IMR-90 (cell line): ENCODE results near the gene ANKHD1. TPM values are rescaled to one million over a fixed set of nuclear protein-coding genes. Genes with fewer than 3 reads are reported as not detected.

Source experiments
- ATAC-seq: fragments of 200-7000 bp; cut with Tn5 transposase; 2 replicates; pipeline ENCODE4 v1.9.1; 2020; ENCODE audit warnings: low read depth, mild to moderate bottlenecking, moderate library complexity
- BruUV-seq: library from RNA; stranded (reverse); fragments of 400-500 nt; replicated peaks from 2 replicates; lab custom pipeline; 2021; lab: Mats Ljungman, UMichigan
- CTCF ChIA-PET: fragments of 300-600 bp; formaldehyde crosslinking; extraction: SDS; loops from one replicate; lab custom pipeline; 2021; ENCODE audit warnings: antibody characterized with exemption; lab: Yijun Ruan, JAX
- POLR2A ChIA-PET: fragments of 300-600 bp; sonication (Branson Sonifier 250); formaldehyde crosslinking; loops from one replicate; lab custom pipeline; 2022; ENCODE audit warnings: antibody characterized with exemption; ENCODE audit not compliant: unreplicated experiment; lab: Charles Lee
- DNase-seq: peaks from one replicate; pipeline ENCODE4 v3.0.0; 2013
- H2AFZ ChIP-seq: replicated peaks from 2 replicates; pipeline ENCODE3; 2013; ENCODE audit warnings: low read length, mild to moderate bottlenecking; ENCODE audit not compliant: poor library complexity
- H2AK5ac ChIP-seq: 2 replicates; pipeline ENCODE4 v1.6.1; 2013; ENCODE audit warnings: low read depth, low read length, inconsistent platforms
- H2AK9ac ChIP-seq: replicated peaks from 2 replicates; pipeline ENCODE3; 2013; ENCODE audit warnings: mild to moderate bottlenecking, low read depth, low read length, moderate library complexity; ENCODE audit not compliant: poor library complexity
- H2BK120ac ChIP-seq: 2 replicates; pipeline ENCODE4 v1.6.1; 2013; ENCODE audit warnings: low read depth, low read length, inconsistent platforms
- H2BK15ac ChIP-seq: 3 replicates; pipeline ENCODE4 v1.6.1; 2013; ENCODE audit warnings: low read depth, low read length, inconsistent platforms
- H2BK20ac ChIP-seq: 2 replicates; pipeline ENCODE4 v1.6.1; 2013; ENCODE audit warnings: low read depth, mild to moderate bottlenecking, inconsistent platforms, low read length, moderate library complexity
- H2BK5ac ChIP-seq: 2 replicates; pipeline ENCODE4 v1.6.1; 2013; ENCODE audit warnings: mild to moderate bottlenecking, low read depth, low read length, inconsistent platforms; ENCODE audit not compliant: poor library complexity, severe bottlenecking
- H3K14ac ChIP-seq: replicated peaks from 2 replicates; pipeline ENCODE4 v1.6.1; 2013; ENCODE audit warnings: low read depth, low read length, inconsistent platforms
- H3K18ac ChIP-seq: 2 replicates; pipeline ENCODE4 v1.6.1; 2013; ENCODE audit warnings: low read depth, low read length, control low read depth
- H3K23ac ChIP-seq: 2 replicates; pipeline ENCODE4 v1.6.1; 2013; ENCODE audit warnings: low read depth, low read length, inconsistent platforms
- H3K27ac ChIP-seq: 2 replicates; pipeline ENCODE4 v1.5.1; 2013; ENCODE audit warnings: mild to moderate bottlenecking, control low read depth, low read length; ENCODE audit not compliant: insufficient read depth
- H3K27me3 ChIP-seq: 2 replicates; pipeline ENCODE4 v1.6.1; 2013; ENCODE audit warnings: low read length; ENCODE audit not compliant: control insufficient read depth, insufficient read depth
- H3K36me3 ChIP-seq: 2 replicates; pipeline ENCODE4 v1.6.1; 2013; ENCODE audit warnings: low read length, mixed read lengths; ENCODE audit not compliant: control insufficient read depth, insufficient read depth
- H3K4ac ChIP-seq: 2 replicates; pipeline ENCODE4 v1.6.1; 2013; ENCODE audit warnings: low read depth, low read length, inconsistent platforms
- H3K4me1 ChIP-seq: 2 replicates; pipeline ENCODE4 v1.6.1; 2013; ENCODE audit warnings: low read length, mixed read lengths; ENCODE audit not compliant: control insufficient read depth, insufficient read depth
- H3K4me2 ChIP-seq: 2 replicates; pipeline ENCODE4 v1.6.1; 2013; ENCODE audit warnings: low read depth, mild to moderate bottlenecking, control low read depth, low read length, moderate library complexity
- H3K4me3 ChIP-seq: 2 replicates; pipeline ENCODE4 v1.5.1; 2013; ENCODE audit warnings: low read depth, mild to moderate bottlenecking, control low read depth, low read length, moderate library complexity; ENCODE audit not compliant: insufficient read depth
- H3K56ac ChIP-seq: 2 replicates; pipeline ENCODE4 v1.6.1; 2013; ENCODE audit warnings: low read length, inconsistent platforms; ENCODE audit not compliant: insufficient read depth; ENCODE audit errors: extremely low read depth
- H3K79me1 ChIP-seq, 2 experiments: 2 replicates each; pipeline ENCODE4 v1.6.1; 2013; ENCODE audit warnings: low read length in 2 of 2, inconsistent platforms in 1 of 2, low read depth in 1 of 2
- H3K9ac ChIP-seq: 2 replicates; pipeline ENCODE4 v1.6.1; 2013; ENCODE audit warnings: low read depth, low read length, control low read depth
- H3K9me1 ChIP-seq: 2 replicates; pipeline ENCODE4 v1.6.1; 2013; ENCODE audit warnings: low read length, inconsistent platforms; ENCODE audit not compliant: insufficient read depth
- H3K9me3 ChIP-seq: 2 replicates; pipeline ENCODE4 v1.6.1; 2013; ENCODE audit warnings: low read length; ENCODE audit not compliant: control insufficient read depth, insufficient read depth
- H4K20me1 ChIP-seq: 2 replicates; pipeline ENCODE4 v1.6.1; 2013; ENCODE audit warnings: low read length, inconsistent platforms; ENCODE audit not compliant: insufficient read depth
- H4K5ac ChIP-seq: 2 replicates; pipeline ENCODE4 v1.6.1; 2013; ENCODE audit warnings: mild to moderate bottlenecking, low read depth, low read length, control low read depth
- H4K8ac ChIP-seq, 2 experiments: 2 replicates each; pipeline ENCODE4 v1.6.1; 2013; ENCODE audit warnings: low read depth in 2 of 2, low read length in 2 of 2, control low read depth in 1 of 2, inconsistent platforms in 1 of 2
- H4K91ac ChIP-seq: 2 replicates; pipeline ENCODE4 v1.6.1; 2013; ENCODE audit warnings: low read depth, low read length, inconsistent platforms; ENCODE audit not compliant: insufficient read depth
- BHLHE40 ChIP-seq: fragments of 150-350 bp; IDR thresholded peaks from 2 replicates; pipeline ENCODE4 v1.6.1; 2016; ENCODE audit warnings: mild to moderate bottlenecking, low read depth, low read length
- CEBPB ChIP-seq: IDR thresholded peaks from 2 replicates; pipeline ENCODE4 v1.6.1; 2012; ENCODE audit warnings: low read depth, low read length, improper control_type of control experiment
- CHD1 ChIP-seq: IDR thresholded peaks from 2 replicates; pipeline ENCODE4 v1.6.1; 2012; ENCODE audit warnings: low read depth, low read length, improper control_type of control experiment
- CTCF ChIP-seq: conservative IDR thresholded peaks from 2 replicates; pipeline ENCODE4 v1.5.1; 2012; ENCODE audit warnings: mild to moderate bottlenecking, low read depth, low read length, improper control_type of control experiment
- FOS ChIP-seq: fragments of 150-350 bp; IDR thresholded peaks from 2 replicates; pipeline ENCODE4 v1.6.1; 2016; ENCODE audit warnings: low read depth, low read length
- MXI1 ChIP-seq: IDR thresholded peaks from 2 replicates; pipeline ENCODE4 v1.6.1; 2012; ENCODE audit warnings: low read depth, mild to moderate bottlenecking, low read length, moderate library complexity, borderline replicate concordance
- NFE2L2 ChIP-seq: fragments of 150-350 bp; IDR thresholded peaks from 2 replicates; pipeline ENCODE4 v1.6.1; 2016; ENCODE audit warnings: low read depth, mild to moderate bottlenecking, low read length
- POLR2A ChIP-seq: IDR thresholded peaks from 2 replicates; pipeline ENCODE4 v1.6.1; 2012; ENCODE audit warnings: mild to moderate bottlenecking, low read depth, low read length
- RAD21 ChIP-seq: IDR thresholded peaks from 2 replicates; pipeline ENCODE4 v1.6.1; 2012; ENCODE audit warnings: low read length, improper control_type of control experiment
- RFX5 ChIP-seq: IDR thresholded peaks from 2 replicates; pipeline ENCODE4 v1.8.0; 2012; ENCODE audit warnings: low read depth, mild to moderate bottlenecking, low read length, moderate library complexity
- SMC3 ChIP-seq: fragments of 150-350 bp; IDR thresholded peaks from 2 replicates; pipeline ENCODE4 v1.6.1; 2016; ENCODE audit warnings: low read depth, mild to moderate bottlenecking, antibody characterized with exemption, low read length, moderate library complexity
- WGBS, 2 experiments: methylation state at CpG; one replicate each; pipeline versions ENCODE4 v1.1.5 to v1.1.7; 2013; ENCODE audit warnings: missing lambda C conversion rate in 2 of 2; ENCODE audit not compliant: insufficient read length in 1 of 2; ENCODE audit errors: extremely low coverage in 2 of 2; 5-methylcytosine and 5-hydroxymethylcytosine counted together
- dilution Hi-C: fragments of 300-500 bp; cut with HindIII; formaldehyde crosslinking; loops from one replicate; pipeline ENCODE4 v1.14.3; 2018; ENCODE audit warnings: low sequenced_read_pairs; ENCODE audit not compliant: unreplicated experiment
- in situ Hi-C: fragments of 300-500 bp; cut with MboI; formaldehyde crosslinking; loops from 3 replicates; pipeline ENCODE4 v1.14.3; 2019; ENCODE audit warnings: low sequenced_read_pairs, inconsistent platforms, mixed read lengths
- intact Hi-C: fragments of 100-400 bp; cut with micrococcal nuclease; formaldehyde crosslinking; loops from 2 replicates; pipeline ENCODE4 v1.10.0; 2022
- polyA plus RNA-seq, 3 experiments: library from polyadenylated mRNA; depleted of rRNA; stranded (reverse); fragments of >200 nt; gene quantifications; 2 replicates each; pipeline ENCODE4 v1.2.3, GENCODE V29; 2012; ENCODE audit warnings: low replicate concordance in 1 of 3
- total RNA-seq: library from RNA; depleted of rRNA; stranded (reverse); fragments of >200 nt; gene quantifications from 2 replicates; pipeline ENCODE4 v1.2.3, GENCODE V29; 2012
- TF ChIP-seq, protein P1 (sequence below): fragments of 150-350 bp; IDR thresholded peaks from 2 replicates; pipeline ENCODE4 v1.6.1; 2017; ENCODE audit warnings: mild to moderate bottlenecking, antibody characterized with exemption, low read length, low read depth
- TF ChIP-seq, protein P2 (sequence below): fragments of 150-350 bp; IDR thresholded peaks from 2 replicates; pipeline ENCODE4 v1.6.1; 2016; ENCODE audit warnings: low read depth, mild to moderate bottlenecking, low read length, moderate library complexity, borderline replicate concordance

ANKHD1 gene
- total and polyA plus RNA-seq, 2 of the 4 experiments (the other 2 are of a cell fraction): 32.1 to 36.7 TPM

DNA sequence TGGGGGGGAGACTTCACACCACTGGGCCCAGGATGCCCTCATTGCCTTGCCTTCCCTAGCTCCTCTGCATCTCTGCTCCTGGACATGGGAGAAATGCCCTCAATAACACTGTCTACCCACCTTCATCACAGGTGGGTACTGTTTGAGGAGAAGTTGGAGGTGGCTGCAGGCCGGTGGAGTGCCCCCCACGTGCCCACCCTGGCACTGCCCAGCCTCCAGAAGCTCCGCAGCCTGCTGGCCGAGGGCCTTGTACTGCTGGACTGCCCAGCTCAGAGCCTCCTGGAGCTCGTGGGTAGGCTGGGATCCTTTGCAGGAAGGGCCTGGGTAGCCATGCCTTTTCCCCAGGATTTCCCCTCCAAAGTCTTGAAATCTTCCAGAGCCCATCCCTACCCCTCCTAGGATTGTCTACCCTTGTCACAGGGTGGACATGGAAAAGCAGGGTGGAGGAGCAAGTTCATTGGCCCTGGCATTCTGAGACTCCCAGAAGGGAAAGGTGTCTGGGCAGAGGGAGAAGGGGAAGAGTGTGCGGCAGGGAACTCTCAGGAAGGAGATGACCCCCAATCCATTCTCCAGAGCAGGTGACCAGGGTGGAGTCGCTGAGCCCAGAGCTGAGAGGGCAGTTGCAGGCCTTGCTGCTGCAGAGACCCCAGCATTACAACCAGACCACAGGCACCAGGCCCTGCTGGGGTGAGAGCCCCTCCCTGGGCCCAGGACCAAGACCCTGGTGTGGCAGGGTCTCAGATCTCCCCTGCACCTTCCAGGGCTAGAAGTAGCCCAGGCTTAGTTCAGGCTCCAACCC, 40.8 kb upstream of the ANKHD1 start:
- in situ Hi-C loops: loop anchor here (25.0 kb wide), 1 partner anchor 574 kb away; the partner anchor contains the start of gene PSD2
- POLR2A ChIA-PET: no interaction called here

More for the DNA sequence above, 40.8 kb upstream of the ANKHD1 start:
- no peak overlapping the region for H3K4me2 ChIP-seq
- no peak overlapping the region for H3K56ac ChIP-seq
- no peak overlapping the region for H3K18ac ChIP-seq
- H2BK120ac ChIP-seq: no peak overlapping the region
- dilution Hi-C loops (no loop called here), intact Hi-C loops (no loop called here)
- H3K27me3 ChIP-seq: peaks cover 13% of the 10 kb centered on the region; the same call in 1 of the 2 replicates
- no peaks in the 10 kb centered on the region for H4K20me1 ChIP-seq
- H2BK5ac ChIP-seq: no peak overlapping the region
- no peak for DNase-seq
- no peaks in the 10 kb centered on the region for H3K9me3 ChIP-seq
- H3K23ac ChIP-seq: no peak overlapping the region
- CTCF ChIA-PET: interaction anchor here (1.4 to 3.0 kb wide), 3 partner anchors 12 to 117 kb away, joined by 3 to 34 read pairs (median 13); no protein-coding TSS in a partner anchor
- no peak overlapping the region for H2AK5ac ChIP-seq
- H4K91ac ChIP-seq: no peak overlapping the region
- H3K27ac ChIP-seq: no peak overlapping the region
- H4K8ac ChIP-seq: no peak overlapping the region
- TF ChIP-seq NFE2L2: no peak
- TF ChIP-seq POLR2A: no peak
- TF ChIP-seq, protein P1, sequence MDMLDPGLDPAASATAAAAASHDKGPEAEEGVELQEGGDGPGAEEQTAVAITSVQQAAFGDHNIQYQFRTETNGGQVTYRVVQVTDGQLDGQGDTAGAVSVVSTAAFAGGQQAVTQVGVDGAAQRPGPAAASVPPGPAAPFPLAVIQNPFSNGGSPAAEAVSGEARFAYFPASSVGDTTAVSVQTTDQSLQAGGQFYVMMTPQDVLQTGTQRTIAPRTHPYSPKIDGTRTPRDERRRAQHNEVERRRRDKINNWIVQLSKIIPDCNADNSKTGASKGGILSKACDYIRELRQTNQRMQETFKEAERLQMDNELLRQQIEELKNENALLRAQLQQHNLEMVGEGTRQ: no peak
- no peak for TF ChIP-seq BHLHE40
- no peak for TF ChIP-seq MXI1
- TF ChIP-seq CEBPB: no peak
- no peak for TF ChIP-seq FOS
- TF ChIP-seq RAD21: no peak
- TF ChIP-seq, protein P2, sequence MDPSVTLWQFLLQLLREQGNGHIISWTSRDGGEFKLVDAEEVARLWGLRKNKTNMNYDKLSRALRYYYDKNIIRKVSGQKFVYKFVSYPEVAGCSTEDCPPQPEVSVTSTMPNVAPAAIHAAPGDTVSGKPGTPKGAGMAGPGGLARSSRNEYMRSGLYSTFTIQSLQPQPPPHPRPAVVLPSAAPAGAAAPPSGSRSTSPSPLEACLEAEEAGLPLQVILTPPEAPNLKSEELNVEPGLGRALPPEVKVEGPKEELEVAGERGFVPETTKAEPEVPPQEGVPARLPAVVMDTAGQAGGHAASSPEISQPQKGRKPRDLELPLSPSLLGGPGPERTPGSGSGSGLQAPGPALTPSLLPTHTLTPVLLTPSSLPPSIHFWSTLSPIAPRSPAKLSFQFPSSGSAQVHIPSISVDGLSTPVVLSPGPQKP: no peak
- no peak for TF ChIP-seq CTCF
- no peak for TF ChIP-seq RFX5
- TF ChIP-seq SMC3: no peak
- no peak for TF ChIP-seq CHD1
- H3K79me1 ChIP-seq: no peaks in the 10 kb centered on the region
- no peak overlapping the region for H3K9ac ChIP-seq
- no peak overlapping the region for H2AK9ac ChIP-seq
- no peak overlapping the region for H4K5ac ChIP-seq
- ATAC-seq: no peak
- no peak overlapping the region for H2BK20ac ChIP-seq
- no TSS peak for BruUV-seq
- 0 out of 2 replicates have a peak, but pooled peaks cover 6% of the 10 kb centered on the region for H3K9me1 ChIP-seq
- H3K4me1 ChIP-seq: no peaks in the 10 kb centered on the region
- no peak overlapping the region for H3K4me3 ChIP-seq
- H2AFZ ChIP-seq: no peak overlapping the region
- no peak overlapping the region for H3K4ac ChIP-seq
- WGBS, 2 experiments: no CpG with 5 or more reads among the region's 7 CpGs
- no peaks in the 10 kb centered on the region for H3K36me3 ChIP-seq
- no peak overlapping the region for H3K14ac ChIP-seq
- no peak overlapping the region for H2BK15ac ChIP-seq
